Measurements from ENCODE around the gene HS3ST6. TPM values are rescaled to one million over a fixed set of nuclear protein-coding genes. Genes with fewer than 3 reads are reported as not detected.

Gene HS3ST6
- total and polyA plus RNA-seq, 2 of the 13 experiments (the other 11 are each of a cell fraction or from before 2014, with no cell fraction given), result not detected

- no peak for TF ChIP-seq ZNF407 (CRISPR knock-in tag; IDR thresholded peaks at IDR 0.05; ENCODE audit: not compliant biosample characterization)
- TF ChIP-seq HDAC6 (IDR thresholded peaks at IDR 0.05; ENCODE audit: low read depth, low read length), result no peak
- TF ChIP-seq ZNF609 (CRISPR knock-in tag; IDR thresholded peaks at IDR 0.05; ENCODE audit: borderline replicate concordance), result 0 out of 2 replicates have a peak, but pooled peaks have one; percentile 55
- peak; percentile 15; the same call in 1 of the 2 replicates for TF ChIP-seq E2F1 (CRISPR knock-in tag; IDR thresholded peaks at IDR 0.05)
- TF ChIP-seq HNRNPUL1 (IDR thresholded peaks at IDR 0.05; ENCODE audit: low read depth, low read length), result no peak
- TF ChIP-seq DMAP1 (CRISPR knock-in tag; IDR thresholded peaks at IDR 0.05), result peak; percentile 40; the same call in 1 of the 2 replicates
- no peak for TF ChIP-seq PPARG (CRISPR knock-in tag; conservative IDR thresholded peaks at IDR 0.05)
- peak; percentile 60; the same call in 1 of the 2 replicates for TF ChIP-seq BCL3 (CRISPR knock-in tag; IDR thresholded peaks at IDR 0.05)
- TF ChIP-seq FOXK1 (CRISPR knock-in tag; IDR thresholded peaks at IDR 0.05; ENCODE audit: borderline replicate concordance, low read depth), result no peak; the same call in 1 of the 2 replicates
- peak; percentile 96 for TF ChIP-seq SAP130 (CRISPR knock-in tag; IDR thresholded peaks at IDR 0.05; ENCODE audit: low read depth)
- TF ChIP-seq ZNF883 (CRISPR knock-in tag; IDR thresholded peaks at IDR 0.05; ENCODE audit: not compliant biosample characterization), result no peak
Observed at GRCh38 chr16:1942810-1943726, 24.9 kb upstream of the HS3ST6 start, which contains the start of gene MSRB1 (continued).
